HAP-1 (cell line): Measurements from ENCODE around the gene CD99L2.

Experiments
- DNase-seq, 2 experiments: peaks; one replicate each; pipeline ENCODE4 v3.0.0-alpha.2; 2016 to 2020; ENCODE audit warnings: low spot score in 2 of 2
- H3K27me3 ChIP-seq: fragments of 250-450 bp; sonication (Bioruptor Pico); 2 replicates; pipeline ENCODE4 v1.5.1; 2020; ENCODE audit warnings: low read depth, mild to moderate bottlenecking, moderate library complexity
- H3K36me3 ChIP-seq: fragments of 250-450 bp; sonication (Bioruptor Pico); replicated peaks from 2 replicates; pipeline ENCODE4 v1.5.1; 2020; ENCODE audit warnings: mild to moderate bottlenecking
- H3K4me1 ChIP-seq: fragments of 250-450 bp; sonication (Bioruptor Pico); 2 replicates; pipeline ENCODE4 v1.5.1; 2020; ENCODE audit warnings: mild to moderate bottlenecking
- H3K4me3 ChIP-seq: fragments of 250-450 bp; sonication (Bioruptor Pico); 2 replicates; pipeline ENCODE4 v1.5.1; 2020; ENCODE audit warnings: mild to moderate bottlenecking, moderate library complexity
- H3K9me3 ChIP-seq: fragments of 250-450 bp; sonication (Bioruptor Pico); 2 replicates; pipeline ENCODE4 v1.5.1; 2020; ENCODE audit warnings: mild to moderate bottlenecking, moderate library complexity
- in situ Hi-C: fragments of 300-500 bp; cut with MboI; formaldehyde crosslinking; loops from 3 replicates; pipeline ENCODE4 v1.14.3; 2020; ENCODE audit warnings: low sequenced_read_pairs, inconsistent platforms, mixed read lengths

CD99L2 gene

GRCh38 chrX:150863191-150863590 is 35.3 kb downstream of the CD99L2 start:
- Histone ChIP-seq H3K4me1 (no peaks in the 10 kb centered on the region), H3K4me3 (no peak overlapping the region), H3K27me3 (no peaks in the 10 kb centered on the region), H3K36me3 (no peaks in the 10 kb centered on the region), H3K9me3 (no peaks in the 10 kb centered on the region)
- in situ Hi-C loops = no loop called here
- no peak for DNase-seq

- no peak for DNase-seq
- Histone ChIP-seq H3K36me3 (no peaks in the 10 kb centered on the region), H3K27me3 (no peaks in the 10 kb centered on the region), H3K4me3 (no peak overlapping the region), H3K9me3 (no peaks in the 10 kb centered on the region), H3K4me1 (no peaks in the 10 kb centered on the region)
- in situ Hi-C loops = no loop called here
Observed at GRCh38 chrX:150857453-150857852, 41.0 kb downstream of the CD99L2 start.

- Histone ChIP-seq H3K4me1 (no peaks in the 10 kb centered on the region), H3K27me3 (no peaks in the 10 kb centered on the region), H3K4me3 (no peak overlapping the region), H3K9me3 (no peaks in the 10 kb centered on the region), H3K36me3 (no peaks in the 10 kb centered on the region)
- in situ Hi-C loops = no loop called here
- DNase-seq = no peak
Observed at GRCh38 chrX:150856785-150857184, 41.7 kb downstream of the CD99L2 start.

- no peaks in the 10 kb centered on the region for H3K27me3 ChIP-seq
- in situ Hi-C loops = no loop called here
- H3K4me1 ChIP-seq = no peaks in the 10 kb centered on the region
- H3K36me3 ChIP-seq = no peaks in the 10 kb centered on the region
- DNase-seq = no peak
- H3K9me3 ChIP-seq = no peaks in the 10 kb centered on the region
- no peak overlapping the region for H3K4me3 ChIP-seq
Observed at GRCh38 chrX:150856101-150856500, 42.4 kb downstream of the CD99L2 start.

- no peak for DNase-seq
- in situ Hi-C loops = no loop called here
- Histone ChIP-seq H3K9me3 (no peaks in the 10 kb centered on the region), H3K27me3 (no peaks in the 10 kb centered on the region), H3K4me1 (no peaks in the 10 kb centered on the region), H3K4me3 (no peak overlapping the region), H3K36me3 (no peaks in the 10 kb centered on the region)
Observed at GRCh38 chrX:150854856-150855255, 43.6 kb downstream of the CD99L2 start.

- no peaks in the 10 kb centered on the region for H3K27me3 ChIP-seq
- no peak for DNase-seq
- H3K4me1 ChIP-seq = no peaks in the 10 kb centered on the region
- no peaks in the 10 kb centered on the region for H3K9me3 ChIP-seq
- in situ Hi-C loops = no loop called here
- H3K36me3 ChIP-seq = no peaks in the 10 kb centered on the region
- no peak overlapping the region for H3K4me3 ChIP-seq
Observed at GRCh38 chrX:150849996-150850720, 48.3 kb downstream of the CD99L2 start.

- in situ Hi-C loops = no loop called here
- no peaks in the 10 kb centered on the region for H3K9me3 ChIP-seq
- no peaks in the 10 kb centered on the region for H3K4me1 ChIP-seq
- H3K27me3 ChIP-seq = no peaks in the 10 kb centered on the region
- no peaks in the 10 kb centered on the region for H3K36me3 ChIP-seq
- no peak for DNase-seq
- H3K4me3 ChIP-seq = no peak overlapping the region
Observed at GRCh38 chrX:150849486-150849885, 49.0 kb downstream of the CD99L2 start.

- Histone ChIP-seq H3K27me3 (no peaks in the 10 kb centered on the region), H3K36me3 (no peaks in the 10 kb centered on the region), H3K4me3 (no peak overlapping the region), H3K4me1 (no peaks in the 10 kb centered on the region), H3K9me3 (no peaks in the 10 kb centered on the region)
- DNase-seq = no peak
- in situ Hi-C loops = no loop called here
Observed at GRCh38 chrX:150848914-150849365, 49.5 kb downstream of the CD99L2 start.

GRCh38 chrX:150847088-150847487 is 51.4 kb downstream of the CD99L2 start:
- Histone ChIP-seq H3K4me3 (no peak overlapping the region), H3K9me3 (no peaks in the 10 kb centered on the region), H3K4me1 (no peaks in the 10 kb centered on the region), H3K36me3 (no peaks in the 10 kb centered on the region), H3K27me3 (no peaks in the 10 kb centered on the region)
- no peak for DNase-seq
- in situ Hi-C loops = no loop called here

- in situ Hi-C loops = no loop called here
- DNase-seq = no peak
- Histone ChIP-seq H3K27me3 (no peaks in the 10 kb centered on the region), H3K4me1 (no peaks in the 10 kb centered on the region), H3K36me3 (no peaks in the 10 kb centered on the region), H3K9me3 (no peaks in the 10 kb centered on the region), H3K4me3 (no peak overlapping the region)
Observed at GRCh38 chrX:150846130-150846529, 52.3 kb downstream of the CD99L2 start.

- H3K36me3 ChIP-seq = no peaks in the 10 kb centered on the region
- no peaks in the 10 kb centered on the region for H3K4me1 ChIP-seq
- in situ Hi-C loops = no loop called here
- H3K27me3 ChIP-seq = no peaks in the 10 kb centered on the region
- DNase-seq = no peak
- H3K4me3 ChIP-seq = no peak overlapping the region
- no peaks in the 10 kb centered on the region for H3K9me3 ChIP-seq
Observed at GRCh38 chrX:150845091-150845490, 53.4 kb downstream of the CD99L2 start.

GRCh38 chrX:150844016-150844415 is 54.5 kb downstream of the CD99L2 start:
- no peak for DNase-seq
- Histone ChIP-seq H3K4me1 (no peaks in the 10 kb centered on the region), H3K27me3 (no peaks in the 10 kb centered on the region), H3K4me3 (no peak overlapping the region), H3K9me3 (no peaks in the 10 kb centered on the region), H3K36me3 (no peaks in the 10 kb centered on the region)
- in situ Hi-C loops = no loop called here

GRCh38 chrX:150842198-150842685 is 56.2 kb downstream of the CD99L2 start:
- no peak for DNase-seq
- Histone ChIP-seq H3K36me3 (no peaks in the 10 kb centered on the region), H3K27me3 (no peaks in the 10 kb centered on the region), H3K4me1 (no peaks in the 10 kb centered on the region), H3K4me3 (no peak overlapping the region), H3K9me3 (no peaks in the 10 kb centered on the region)
- in situ Hi-C loops = no loop called here

GRCh38 chrX:150841456-150842197 is 56.8 kb downstream of the CD99L2 start:
- no peak for DNase-seq
- Histone ChIP-seq H3K9me3 (no peaks in the 10 kb centered on the region), H3K4me3 (no peak overlapping the region), H3K4me1 (no peaks in the 10 kb centered on the region), H3K36me3 (no peaks in the 10 kb centered on the region), H3K27me3 (no peaks in the 10 kb centered on the region)
- in situ Hi-C loops = no loop called here
